Prostate gland (tissue), 2 donors: Measurements from ENCODE around the gene WWOX. TPM values are rescaled to one million over a fixed set of nuclear protein-coding genes. Genes with fewer than 3 reads are reported as not detected.

Experiments used
- DNase-seq: peaks from one replicate; pipeline ENCODE4 v3.0.0-alpha.2; 2019; ENCODE audit warnings: low spot score
- H3K27ac ChIP-seq, 2 donors: fragments of 200-600 bp; sonication (generic); 2 replicates each; pipeline ENCODE4 v1.5.1; 2017 to 2019
- H3K27me3 ChIP-seq: fragments of 200-600 bp; sonication (generic); replicated peaks from 2 replicates; pipeline ENCODE4 v1.5.1; 2019; ENCODE audit not compliant: insufficient read depth
- H3K36me3 ChIP-seq, 2 donors: fragments of 200-600 bp; sonication (generic); 1 replicate in 1 of 2; 2 replicates in 1 of 2; pipeline versions ENCODE4 v1.5.1 to v1.8.1; 2017 to 2019
- H3K4me1 ChIP-seq: fragments of 200-600 bp; sonication (generic); replicated peaks from 2 replicates; pipeline ENCODE4 v1.5.1; 2019
- H3K4me3 ChIP-seq, 2 donors: fragments of 200-600 bp; sonication (generic); 2 replicates each; pipeline ENCODE4 v1.5.1; 2017 to 2019
- H3K9me3 ChIP-seq: fragments of 200-600 bp; sonication (generic); 2 replicates; pipeline ENCODE4 v1.5.1; 2017
- POLR2A ChIP-seq: fragments of 450-650 bp; IDR thresholded peaks from one replicate; pipeline ENCODE4 v1.6.1; 2016; ENCODE audit warnings: antibody characterized with exemption, mild to moderate bottlenecking
- POLR2AphosphoS5 ChIP-seq: sonication (generic); formaldehyde crosslinking; IDR thresholded peaks from one replicate; pipeline ENCODE4 v1.6.1; 2017; ENCODE audit warnings: antibody characterized with exemption
- WGBS: methylation state at CpG from one replicate; pipeline ENCODE4 v1.1.5; 2018; 5-methylcytosine and 5-hydroxymethylcytosine counted together
- intact Hi-C: fragments of 100-400 bp; cut with DNase I; formaldehyde crosslinking; loops from one replicate; pipeline ENCODE4 v1.14.2; 2022
- total RNA-seq, 2 donors: library from RNA; depleted of rRNA; stranded (reverse); fragments of >200 nt; gene quantifications; one replicate each; pipeline ENCODE4 v1.1.0, GENCODE V29; 2016
- TF ChIP-seq, protein P1 (sequence below), 4 experiments: fragments of 200-600 bp in 2 of 4; fragments of 450-650 bp in 2 of 4; sonication (generic) in 2 of 4; IDR thresholded peaks; 1 replicate in 3 of 4; 2 replicates in 1 of 4; pipeline ENCODE4 v1.5.1; 2016 to 2019; ENCODE audit warnings: antibody characterized with exemption in 4 of 4, mild to moderate bottlenecking in 2 of 4, moderate library complexity in 2 of 4

The WWOX gene
- total RNA-seq, 2 donors from 2014 or later: 93.2 to 99.4 TPM

GRCh38 chr16:78892951-78893733 lies 793.7 kb downstream of the WWOX start:
- intact Hi-C loops: no loop called here
- Histone ChIP-seq H3K4me3 (no peak overlapping the region), H3K27ac (no peak overlapping the region), H3K9me3 (no peaks in the 10 kb centered on the region), H3K4me1 (no peaks in the 10 kb centered on the region), H3K36me3 (no peaks in the 10 kb centered on the region), H3K27me3 (no peaks in the 10 kb centered on the region)
- WGBS: 95% methylated on average over 5 of the region's 5 CpGs
- DNase-seq: no peak
- no peak for TF ChIP-seq POLR2A
- TF ChIP-seq, protein P1, sequence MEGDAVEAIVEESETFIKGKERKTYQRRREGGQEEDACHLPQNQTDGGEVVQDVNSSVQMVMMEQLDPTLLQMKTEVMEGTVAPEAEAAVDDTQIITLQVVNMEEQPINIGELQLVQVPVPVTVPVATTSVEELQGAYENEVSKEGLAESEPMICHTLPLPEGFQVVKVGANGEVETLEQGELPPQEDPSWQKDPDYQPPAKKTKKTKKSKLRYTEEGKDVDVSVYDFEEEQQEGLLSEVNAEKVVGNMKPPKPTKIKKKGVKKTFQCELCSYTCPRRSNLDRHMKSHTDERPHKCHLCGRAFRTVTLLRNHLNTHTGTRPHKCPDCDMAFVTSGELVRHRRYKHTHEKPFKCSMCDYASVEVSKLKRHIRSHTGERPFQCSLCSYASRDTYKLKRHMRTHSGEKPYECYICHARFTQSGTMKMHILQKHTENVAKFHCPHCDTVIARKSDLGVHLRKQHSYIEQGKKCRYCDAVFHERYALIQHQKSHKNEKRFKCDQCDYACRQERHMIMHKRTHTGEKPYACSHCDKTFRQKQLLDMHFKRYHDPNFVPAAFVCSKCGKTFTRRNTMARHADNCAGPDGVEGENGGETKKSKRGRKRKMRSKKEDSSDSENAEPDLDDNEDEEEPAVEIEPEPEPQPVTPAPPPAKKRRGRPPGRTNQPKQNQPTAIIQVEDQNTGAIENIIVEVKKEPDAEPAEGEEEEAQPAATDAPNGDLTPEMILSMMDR (IDR thresholded peaks at IDR 0.05): no peak
- TF ChIP-seq POLR2AphosphoS5: no peak

DNA sequence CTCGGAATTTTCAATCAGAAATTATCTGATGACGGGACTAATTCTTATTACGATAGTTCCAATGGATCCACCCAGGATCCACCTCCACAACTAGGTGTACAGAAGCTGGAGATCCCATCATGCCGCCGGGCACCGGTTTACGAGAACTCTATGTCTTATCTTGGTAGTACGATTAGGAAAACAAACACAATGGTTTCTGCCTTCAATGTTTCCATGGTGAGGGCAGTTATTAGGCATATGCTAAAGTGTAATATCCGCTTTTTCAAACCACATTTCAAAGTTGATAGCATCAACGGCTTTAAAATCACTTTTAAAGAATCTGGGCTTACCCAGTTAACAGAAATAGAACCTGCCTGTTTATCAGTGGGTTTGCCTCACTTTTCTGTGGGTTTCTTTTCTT lies 795.4 kb downstream of the WWOX start:
- Histone ChIP-seq H3K27me3 (no peaks in the 10 kb centered on the region), H3K27ac (no peak overlapping the region), H3K36me3 (no peaks in the 10 kb centered on the region), H3K9me3 (no peaks in the 10 kb centered on the region), H3K4me1 (no peaks in the 10 kb centered on the region), H3K4me3 (no peak overlapping the region)
- TF ChIP-seq POLR2A (no peak), POLR2AphosphoS5 (peak; percentile 59)
- TF ChIP-seq, protein P1 (IDR thresholded peaks at IDR 0.05): no peak
- DNase-seq: peak; percentile 34
- intact Hi-C loops: no loop called here
- 65% methylated on average over 10 of the region's 10 CpGs for WGBS

DNA sequence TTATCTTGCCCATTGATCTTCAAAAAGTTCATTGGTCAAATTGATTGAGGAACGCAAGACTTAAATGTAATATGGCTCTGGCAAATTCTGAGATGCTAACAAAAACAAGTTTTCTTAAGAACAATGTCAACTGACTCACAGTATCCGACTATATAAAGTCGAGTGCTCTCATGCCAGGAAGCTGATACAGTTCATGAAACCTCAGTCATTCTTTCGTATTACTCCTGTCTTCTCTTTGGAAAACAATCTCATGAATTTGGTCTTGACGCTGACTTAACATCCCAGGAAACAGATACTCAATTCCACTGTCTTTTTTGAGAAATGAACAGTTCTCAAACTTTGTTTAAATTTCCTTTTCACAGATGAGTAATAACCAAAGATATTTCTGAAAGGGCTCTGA lies 796.2 kb downstream of the WWOX start:
- no peak for DNase-seq
- Histone ChIP-seq H3K9me3 (no peaks in the 10 kb centered on the region), H3K36me3 (no peaks in the 10 kb centered on the region), H3K27ac (no peak overlapping the region), H3K27me3 (no peaks in the 10 kb centered on the region), H3K4me3 (no peak overlapping the region), H3K4me1 (no peaks in the 10 kb centered on the region)
- whole genome bisulfite sequencing: 88% methylated on average over 5 of the region's 5 CpGs
- intact Hi-C loops: no loop called here
- TF ChIP-seq POLR2A (no peak), POLR2AphosphoS5 (no peak)
- TF ChIP-seq, protein P1 (IDR thresholded peaks at IDR 0.05): no peak

DNA sequence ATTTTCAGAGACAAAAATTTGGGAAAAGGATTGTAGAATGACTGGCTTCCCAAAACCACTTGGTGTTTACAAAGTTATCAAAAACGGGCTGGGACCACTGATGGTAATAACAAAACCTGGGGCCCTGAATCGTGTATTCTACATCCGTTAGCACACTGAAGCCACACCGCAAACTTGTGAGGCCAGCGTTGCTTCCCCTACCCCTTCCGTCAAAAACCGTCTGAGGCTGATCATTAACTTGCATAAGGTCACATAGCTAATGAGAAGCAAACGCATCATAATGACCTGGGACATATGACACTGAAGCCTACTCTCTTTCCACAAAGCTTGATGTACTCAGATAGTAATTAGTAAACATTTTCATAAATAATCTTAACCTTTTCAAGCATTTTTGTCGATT lies 796.8 kb downstream of the WWOX start:
- H3K4me1 ChIP-seq: no peaks in the 10 kb centered on the region
- no peaks in the 10 kb centered on the region for H3K9me3 ChIP-seq
- intact Hi-C loops: no loop called here
- no peak overlapping the region for H3K27ac ChIP-seq
- no peak overlapping the region for H3K4me3 ChIP-seq
- WGBS: 89% methylated on average over 9 of the region's 9 CpGs
- no peak for TF ChIP-seq POLR2AphosphoS5
- TF ChIP-seq, protein P1 (IDR thresholded peaks at IDR 0.05): no peak
- TF ChIP-seq POLR2A: no peak
- H3K27me3 ChIP-seq: no peaks in the 10 kb centered on the region
- no peaks in the 10 kb centered on the region for H3K36me3 ChIP-seq
- DNase-seq: no peak

DNA sequence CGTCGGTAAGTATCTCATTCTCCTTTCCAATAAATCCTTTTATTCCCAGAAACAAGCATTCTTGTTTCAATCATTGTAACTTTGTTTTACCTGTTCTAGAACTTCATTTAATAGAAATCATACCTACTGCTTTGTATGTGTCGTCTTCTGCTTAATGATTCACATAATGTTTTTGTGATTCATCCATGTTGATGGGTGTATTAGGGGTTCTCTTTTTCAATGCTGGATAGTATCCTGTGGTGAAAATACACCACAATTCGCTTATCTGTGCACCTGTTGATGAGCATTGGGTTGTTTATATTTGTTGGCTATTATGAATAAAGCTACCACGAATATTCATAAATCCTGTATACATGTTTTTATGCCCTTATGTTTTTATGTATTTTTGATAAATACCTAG lies 797.8 kb downstream of the WWOX start:
- WGBS: 79% methylated on average over 5 of the region's 5 CpGs
- intact Hi-C loops: no loop called here
- Histone ChIP-seq H3K27ac (no peak overlapping the region), H3K36me3 (no peaks in the 10 kb centered on the region), H3K4me1 (no peaks in the 10 kb centered on the region), H3K27me3 (no peaks in the 10 kb centered on the region), H3K9me3 (no peaks in the 10 kb centered on the region), H3K4me3 (no peak overlapping the region)
- TF ChIP-seq POLR2AphosphoS5 (no peak), POLR2A (no peak)
- TF ChIP-seq, protein P1 (IDR thresholded peaks at IDR 0.05): no peak
- DNase-seq: no peak
